GM19328 (cell line): ENCODE results near the gene CD79A.
"Not testable (repeated sequence)": the region's sequence is repeated elsewhere in the genome, so short reads cannot be mapped to it uniquely, and the experiment has no call there.

ENCODE experiments used
- ATAC-seq: cut with Tn5 transposase; IDR thresholded peaks from one replicate; pipeline ENCODE4 v1.9.1; 2021; ENCODE audit warnings: mild to moderate bottlenecking, moderate library complexity; ENCODE audit not compliant: unreplicated experiment

CD79A gene

GRCh38 chr19:41904118-41904870 lies 27.2 kb downstream of the CD79A start:
- ATAC-seq, result no peak

- ATAC-seq, result no peak
These were observed 28.4 kb downstream of the CD79A start for GRCh38 chr19:41905273-41906002.

GRCh38 chr19:41906271-41906670 lies 29.2 kb downstream of the CD79A start:
- no peak for ATAC-seq

GRCh38 chr19:41906916-41907680 lies 30.0 kb downstream of the CD79A start:
- no peak for ATAC-seq

DNA sequence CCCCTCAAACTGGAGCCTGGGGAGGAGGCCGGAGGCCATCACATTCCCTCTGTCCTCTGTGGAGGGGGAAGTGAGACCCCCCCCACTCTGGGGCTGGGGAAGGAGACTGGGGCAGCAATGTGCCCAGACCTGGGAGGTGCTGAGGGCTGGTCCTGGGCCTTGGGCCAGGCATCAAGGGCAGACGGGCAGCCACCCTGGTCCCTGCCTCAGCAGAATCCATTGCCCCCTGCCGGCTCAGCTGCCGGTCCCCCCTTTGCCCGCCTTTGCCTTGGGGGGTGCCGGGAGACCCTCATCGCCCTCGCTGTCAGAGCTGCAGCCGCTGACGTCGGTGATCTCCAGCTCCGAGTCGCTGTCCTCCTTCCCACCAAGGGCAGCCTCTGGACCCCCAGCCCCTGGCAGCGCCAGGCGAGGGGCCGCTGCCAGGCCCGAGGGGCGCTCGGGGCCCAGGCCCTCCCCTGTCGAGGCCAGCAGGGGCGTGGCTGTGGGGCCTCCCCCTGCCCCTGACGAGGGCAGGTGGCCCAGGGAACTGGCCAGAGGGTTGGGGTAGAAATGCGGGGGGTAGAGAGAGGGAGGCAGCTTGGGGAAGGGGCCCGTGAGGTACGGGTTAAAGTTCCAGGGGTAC lies 31.0 kb downstream of the CD79A start:
- no peak for ATAC-seq

- no peak for ATAC-seq
These were observed 31.8 kb downstream of the CD79A start for GRCh38 chr19:41908724-41909464.

GRCh38 chr19:41909706-41910105 lies 32.6 kb downstream of the CD79A start:
- ATAC-seq, result no peak

GRCh38 chr19:41910240-41910991 lies 33.3 kb downstream of the CD79A start:
- no peak for ATAC-seq

DNA sequence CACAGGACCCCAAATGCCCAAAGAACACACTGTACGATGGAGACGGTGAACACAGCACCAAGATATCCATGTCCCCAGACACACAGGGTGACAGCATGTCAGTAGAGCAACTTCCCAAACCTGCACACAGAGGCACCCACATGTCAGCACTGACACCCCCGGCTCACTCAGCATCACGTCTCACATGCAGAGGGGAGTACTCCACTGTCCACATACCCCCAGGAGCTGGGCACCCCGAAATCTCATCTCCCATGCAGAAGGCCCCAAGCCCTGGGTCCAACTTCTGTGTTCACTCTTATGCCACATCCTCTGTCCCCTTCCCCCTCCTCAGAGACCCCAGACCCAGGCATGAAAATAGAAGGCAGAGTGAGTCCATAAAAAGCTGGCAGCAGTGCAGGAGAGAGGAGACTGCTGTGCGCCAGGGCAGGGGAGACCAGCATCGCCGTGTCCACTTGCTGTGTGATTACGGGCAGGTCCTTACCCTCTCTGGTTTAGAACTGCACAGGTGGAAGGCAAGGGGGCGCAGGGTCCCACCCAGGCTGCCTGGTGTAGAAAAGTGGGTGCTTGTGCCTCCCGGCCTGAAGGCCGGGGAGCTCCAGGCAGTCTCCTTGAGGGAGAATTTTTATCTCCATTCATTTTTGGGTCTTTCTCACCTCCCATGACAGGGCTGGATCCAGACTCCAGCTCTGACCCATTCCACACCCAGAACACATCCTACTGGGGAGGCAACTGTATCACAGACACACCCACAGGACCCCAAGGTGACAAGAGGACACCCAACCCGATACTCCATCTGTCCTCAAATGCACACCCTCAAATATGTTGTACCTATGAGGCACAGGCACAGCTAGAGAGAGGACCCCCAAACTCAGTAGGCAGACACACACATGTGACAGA lies 34.2 kb downstream of the CD79A start:
- ATAC-seq, result no peak

GRCh38 chr19:41911889-41912731 lies 35.0 kb downstream of the CD79A start:
- no peak for ATAC-seq

GRCh38 chr19:41912899-41913537 lies 35.9 kb downstream of the CD79A start:
- ATAC-seq, result no peak

GRCh38 chr19:41913538-41914423 lies 36.7 kb downstream of the CD79A start:
- ATAC-seq, result no peak

DNA sequence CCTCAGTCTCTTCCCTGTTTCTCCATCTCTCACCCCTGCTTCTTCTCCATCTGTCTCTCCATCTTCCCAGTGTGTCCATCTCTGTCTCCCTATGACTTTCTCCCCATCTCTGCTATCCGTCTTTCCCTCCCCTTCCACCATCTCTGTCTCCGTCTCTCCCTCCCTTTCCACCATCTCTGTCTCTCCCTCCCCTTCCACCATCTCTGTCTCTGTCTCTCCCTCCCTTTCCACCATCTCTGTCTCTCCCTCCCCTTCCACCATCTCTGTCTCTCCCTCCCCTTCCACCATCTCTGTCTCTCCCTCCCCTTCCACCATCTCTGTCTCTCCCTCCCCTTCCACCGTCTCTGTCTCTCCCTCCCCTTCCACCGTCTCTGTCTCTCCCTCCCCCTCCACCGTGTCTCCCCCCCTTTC lies 37.4 kb downstream of the CD79A start:
- not testable (repeated sequence) for ATAC-seq

GRCh38 chr19:41915021-41915775 lies 38.1 kb downstream of the CD79A start:
- ATAC-seq, result no peak

GRCh38 chr19:41915776-41916414 lies 38.8 kb downstream of the CD79A start:
- no peak for ATAC-seq
